NCI-H446 treated with DMSO at 0.1 percent for 48 hours (cell line): Measurements from ENCODE around the gene MED13L.
"Not testable (repeated sequence)": the region's sequence is repeated elsewhere in the genome, so short reads cannot be mapped to it uniquely, and the experiment has no call there.

ENCODE experiments used
- DNase-seq: peaks from one replicate; lab custom pipeline; 2025; lab: John Stamatoyannopoulos, UW

MED13L gene

DNA sequence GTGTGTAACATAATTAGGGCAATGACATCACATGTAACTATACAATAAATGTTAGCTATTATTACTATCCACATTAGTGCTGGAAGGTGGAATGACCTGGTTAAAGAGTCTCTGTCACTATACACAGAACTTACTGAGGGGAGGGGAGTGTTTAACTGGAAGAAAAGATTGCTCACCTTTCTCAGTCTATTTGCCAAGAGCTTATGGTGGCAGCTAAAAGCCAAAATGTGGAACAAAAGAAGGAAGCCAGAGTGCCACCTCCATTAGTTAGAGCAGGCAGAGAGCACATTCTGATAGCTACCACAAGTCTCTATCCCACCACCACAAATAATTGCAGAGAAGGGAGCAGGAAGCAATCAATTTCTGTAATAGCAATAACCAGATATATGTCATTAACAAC is 124.4 kb downstream of the MED13L start:
- DNase-seq = no peak

DNA sequence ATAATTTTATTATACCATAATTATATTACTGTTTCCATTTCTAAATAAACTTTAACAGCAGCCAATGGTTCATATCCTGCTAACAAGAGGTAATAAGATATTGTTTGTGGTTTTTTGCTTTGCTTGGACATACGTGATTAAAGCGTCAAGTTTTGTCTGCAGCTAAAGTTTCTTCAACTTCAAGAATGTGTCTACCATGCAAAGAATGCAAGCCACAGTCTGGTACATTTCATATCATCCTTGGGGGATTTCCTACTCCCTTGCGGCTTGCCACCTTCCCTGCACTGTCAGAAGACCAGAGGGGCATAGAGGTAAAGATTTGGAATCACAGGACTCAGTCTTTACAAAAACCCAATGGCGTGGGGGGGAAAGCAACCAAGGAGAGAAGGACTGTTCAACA is 125.2 kb downstream of the MED13L start:
- DNase-seq = no peak

DNA sequence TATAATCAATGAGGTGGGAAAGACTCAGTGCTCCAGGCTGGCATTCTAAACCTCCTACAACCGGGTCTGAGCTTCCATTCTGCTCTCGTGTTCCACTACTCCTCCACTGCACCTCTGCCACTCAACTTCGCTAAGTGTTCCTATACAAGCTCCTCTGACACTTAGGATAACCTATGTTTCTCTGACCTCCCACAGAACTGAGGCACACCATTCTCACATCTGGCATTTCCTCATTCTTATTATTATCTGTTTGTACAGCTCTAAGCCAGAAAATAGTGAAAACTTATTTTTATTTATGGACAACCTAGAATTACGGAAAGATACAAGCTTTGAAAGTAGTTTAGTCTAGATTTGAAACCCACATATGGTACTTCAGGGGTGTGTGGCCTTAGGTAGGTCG is 127.0 kb downstream of the MED13L start:
- DNase-seq = no peak

DNA sequence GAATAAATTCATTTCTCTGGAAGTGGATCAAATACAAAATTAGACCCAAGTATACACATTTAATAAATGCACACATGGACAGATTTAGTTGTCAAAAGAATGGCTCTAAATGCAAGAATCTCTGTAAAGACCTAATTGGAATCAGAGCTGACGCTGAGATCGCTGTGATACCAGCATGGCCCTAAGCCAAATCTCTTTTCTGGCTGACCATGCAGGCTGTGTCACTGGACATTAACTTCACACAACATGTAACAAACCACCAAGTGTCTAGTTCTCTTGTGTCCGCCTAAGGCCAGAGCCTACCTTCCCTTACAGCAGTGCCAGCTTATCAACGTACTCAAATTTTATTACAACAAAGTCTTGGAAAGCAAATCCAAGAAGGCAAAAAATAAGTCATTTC is 127.5 kb downstream of the MED13L start:
- DNase-seq = no peak

DNA sequence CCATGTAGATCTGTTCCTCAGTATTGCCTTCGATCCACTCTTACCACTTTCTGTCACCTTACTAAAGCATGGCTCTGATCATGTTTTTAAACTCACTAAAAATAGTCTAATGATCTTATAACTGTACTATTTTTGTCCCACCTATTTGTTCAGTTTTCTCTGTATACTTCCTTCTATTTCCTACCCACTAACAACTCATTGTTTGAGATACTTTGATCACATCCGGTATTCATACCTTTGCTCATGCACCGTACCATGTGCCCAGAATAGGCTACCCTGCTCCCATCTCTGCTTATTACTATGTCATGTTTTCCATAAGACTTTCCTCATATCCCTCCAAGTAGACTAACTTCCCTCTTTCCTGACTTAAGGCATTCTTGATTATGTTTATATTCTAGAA is 128.6 kb downstream of the MED13L start:
- DNase-seq = no peak

DNA sequence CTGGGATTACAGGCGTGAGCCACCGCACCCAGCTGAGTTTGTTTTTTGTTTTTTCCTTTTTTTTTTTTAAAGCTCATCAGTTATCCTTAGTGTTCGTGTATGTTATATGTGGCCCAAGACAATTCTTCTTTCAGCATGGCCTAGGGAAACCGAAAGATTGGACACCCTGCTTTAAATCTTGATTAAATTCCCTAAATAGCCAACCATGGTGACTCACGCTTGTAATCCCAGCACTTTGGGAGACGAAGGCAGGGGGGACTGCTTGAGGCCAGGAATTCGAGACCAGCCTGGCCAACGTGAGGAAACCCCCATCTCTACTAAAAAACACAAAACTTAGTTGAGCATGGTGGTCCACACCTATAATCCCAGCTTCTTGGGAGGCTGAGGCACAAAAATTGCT is 131.1 kb downstream of the MED13L start:
- DNase-seq = no peak

DNA sequence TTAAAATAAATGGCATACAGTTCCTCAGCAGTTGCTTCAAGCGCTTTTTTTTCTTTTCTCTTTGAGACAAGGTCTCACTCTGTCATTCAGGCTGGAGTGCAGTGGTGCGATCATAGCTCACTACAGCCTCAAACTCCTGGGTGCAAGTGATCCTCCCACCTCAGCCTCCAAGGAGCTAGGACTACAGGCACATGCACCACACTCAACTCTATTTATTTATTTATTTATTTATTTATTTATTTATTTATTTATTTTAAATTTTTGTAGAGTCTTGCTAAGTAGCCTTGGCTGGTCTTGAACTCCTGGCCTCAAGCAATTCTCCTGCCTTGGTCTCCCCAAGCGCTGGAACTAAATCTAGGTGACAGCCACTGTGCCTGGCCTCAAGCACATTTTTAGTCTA is 132.0 kb downstream of the MED13L start:
- no peak for DNase-seq

DNA sequence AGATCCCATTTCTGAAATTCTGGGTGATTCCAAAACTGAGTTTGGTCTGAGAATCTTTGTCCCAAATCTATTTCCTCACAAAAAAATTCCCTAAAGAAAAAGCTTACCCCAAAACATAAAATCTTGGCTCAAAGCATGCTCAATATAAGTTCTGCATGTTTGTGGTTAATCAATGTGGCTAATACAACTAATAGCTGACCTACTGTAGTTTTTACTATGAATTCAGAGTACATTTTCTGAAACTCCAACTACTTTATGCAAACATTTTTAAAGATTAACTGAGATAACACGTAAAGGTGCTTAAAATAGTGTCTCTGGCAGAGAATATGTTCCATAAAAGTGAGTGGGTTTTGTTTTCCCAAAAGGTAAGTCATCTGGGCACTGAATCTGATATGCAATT is 133.1 kb downstream of the MED13L start:
- DNase-seq = no peak

DNA sequence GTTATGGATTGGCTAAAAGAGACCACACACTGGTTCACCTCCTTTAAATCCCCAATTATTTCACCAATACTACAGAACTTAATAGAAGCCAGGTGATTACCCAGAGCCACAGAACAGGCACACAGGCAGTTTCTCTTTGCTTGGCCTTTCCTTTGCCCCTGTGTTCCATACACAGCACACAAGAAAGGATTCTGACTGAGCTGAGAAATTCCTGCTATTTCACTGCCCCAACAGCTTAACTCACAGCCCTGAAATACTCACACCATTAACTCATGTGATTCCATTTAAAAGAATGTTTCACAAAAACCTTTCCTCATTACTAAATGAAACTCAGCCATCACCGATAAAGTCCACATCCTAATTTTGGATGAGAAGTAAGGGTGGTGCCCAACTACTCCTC is 133.6 kb downstream of the MED13L start:
- DNase-seq = no peak

DNA sequence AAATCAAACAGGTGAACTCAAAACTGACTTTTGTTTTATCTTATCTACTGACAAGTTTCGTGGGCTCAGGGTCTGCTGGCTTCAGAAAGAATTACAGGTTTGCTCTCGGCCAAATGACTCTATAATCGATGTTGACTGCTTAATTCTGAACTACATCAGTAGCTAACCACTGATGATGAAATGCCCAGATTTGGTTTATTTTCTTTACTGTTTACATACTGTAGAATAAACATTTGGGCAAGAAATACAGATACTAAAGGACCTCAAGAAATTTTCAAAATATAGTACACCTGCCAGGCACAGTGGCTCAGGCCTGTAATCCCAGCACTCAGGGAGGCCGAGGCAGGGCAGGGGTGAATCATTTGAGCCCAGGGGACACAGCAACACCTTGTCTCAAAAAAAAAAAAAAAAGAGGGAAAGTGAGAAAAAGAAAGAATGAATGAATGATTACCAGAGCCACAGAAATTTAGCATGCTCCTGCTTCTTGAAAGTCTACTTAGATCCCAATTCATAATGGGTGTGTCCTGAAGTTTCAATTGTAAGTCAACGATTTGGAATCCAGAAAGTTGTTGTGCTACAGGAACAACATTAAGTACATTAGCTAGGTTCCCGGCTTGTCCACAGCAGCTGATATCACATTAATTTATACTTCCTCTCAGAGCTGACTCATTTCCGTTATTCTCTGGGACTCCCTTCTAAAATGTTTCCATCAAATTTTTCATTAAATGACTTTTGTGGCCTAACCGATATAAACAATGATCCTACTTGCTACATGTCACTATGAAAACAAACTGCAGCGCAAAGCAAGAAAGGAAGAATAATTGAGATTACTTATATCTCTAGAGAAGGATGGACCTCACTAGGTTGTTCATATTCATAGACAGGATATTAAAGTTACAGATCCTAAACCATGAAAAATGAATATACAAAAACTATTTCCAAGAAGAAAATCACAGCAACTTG is 134.3 kb downstream of the MED13L start:
- DNase-seq = no peak

DNA sequence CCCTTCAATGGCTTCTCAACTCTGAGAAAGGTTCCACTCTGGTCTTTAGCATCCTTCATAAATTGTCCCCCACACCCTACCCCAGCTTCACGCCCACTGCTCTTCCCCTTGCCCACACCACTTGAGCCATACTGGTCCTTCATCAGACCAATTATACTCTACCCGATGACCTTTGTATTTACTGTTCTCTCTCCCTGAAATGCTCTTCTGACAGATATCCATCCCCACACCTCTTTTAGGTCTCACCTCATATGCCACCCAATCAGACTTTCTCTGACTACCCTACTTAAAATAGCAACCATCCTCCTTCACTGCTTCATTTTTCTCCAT is 135.7 kb downstream of the MED13L start:
- no peak for DNase-seq

DNA sequence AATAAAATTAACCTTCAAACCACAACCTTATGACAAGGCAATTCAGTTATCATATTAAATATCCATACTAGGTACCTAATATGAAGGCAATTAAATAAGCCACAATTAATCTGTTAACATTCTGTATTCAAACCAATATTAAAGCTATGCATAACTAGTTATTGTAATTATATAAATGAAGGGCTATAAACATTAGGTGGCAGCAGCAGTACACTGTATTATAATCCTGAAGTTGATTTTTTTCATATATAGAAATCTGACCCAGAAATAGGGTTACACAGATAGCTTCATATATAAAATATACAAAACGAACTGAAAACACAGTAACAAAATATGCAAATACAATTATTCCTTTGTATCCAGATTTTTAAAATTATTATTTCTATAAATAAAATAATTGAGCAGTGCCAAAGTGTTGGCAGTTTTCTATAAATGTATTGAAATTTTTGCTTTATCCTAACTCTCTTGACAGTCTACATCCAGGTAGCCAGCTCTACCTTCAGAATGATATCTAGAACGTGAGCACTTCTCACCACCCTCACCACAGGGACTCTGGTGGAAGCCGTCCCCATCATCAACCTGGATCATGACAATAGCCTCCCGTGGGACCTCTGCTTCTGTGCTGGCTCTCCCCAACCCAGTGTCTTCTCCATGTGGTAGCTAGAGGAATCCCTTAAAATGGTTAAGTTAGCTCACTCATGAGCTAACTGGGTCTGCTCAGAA is 136.2 kb downstream of the MED13L start:
- peak; percentile 44 for DNase-seq

DNA sequence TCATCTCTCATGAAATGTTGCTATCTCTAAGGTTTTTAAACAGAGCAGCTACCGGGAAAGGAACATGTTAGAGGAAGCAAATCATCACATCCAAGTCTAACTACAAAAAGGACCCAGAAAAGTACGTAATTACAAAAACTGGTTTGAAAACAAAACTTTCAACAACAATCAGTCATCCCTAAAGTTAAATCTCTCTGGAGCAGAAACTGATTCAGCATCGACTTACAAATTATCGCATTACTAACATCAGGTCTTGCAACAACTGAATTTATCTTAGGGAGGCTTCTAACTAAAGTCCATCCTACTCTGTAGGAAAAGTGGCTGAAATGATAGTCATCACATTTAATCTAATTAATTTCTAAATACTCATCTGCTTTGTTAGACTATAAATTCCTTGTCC is 137.0 kb downstream of the MED13L start:
- no peak for DNase-seq

DNA sequence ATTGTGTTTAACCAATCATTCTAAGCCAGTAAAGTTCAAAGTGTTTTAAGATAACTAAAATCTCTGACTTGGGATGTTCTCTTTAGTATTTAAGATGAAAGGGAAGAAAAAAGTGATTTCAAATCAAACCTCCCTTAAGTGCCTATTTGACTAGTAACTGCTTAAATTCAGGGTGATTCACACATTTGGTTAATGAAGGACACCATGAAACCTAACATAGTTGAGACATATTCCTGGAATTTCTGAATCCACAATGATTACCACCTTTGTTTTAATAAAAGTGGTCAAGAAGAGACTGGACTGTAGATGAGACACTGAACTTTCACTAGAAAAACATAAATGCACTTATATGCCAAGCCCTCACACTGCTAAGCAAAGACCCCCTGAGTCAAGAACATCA is 138.7 kb downstream of the MED13L start:
- DNase-seq = no peak

DNA sequence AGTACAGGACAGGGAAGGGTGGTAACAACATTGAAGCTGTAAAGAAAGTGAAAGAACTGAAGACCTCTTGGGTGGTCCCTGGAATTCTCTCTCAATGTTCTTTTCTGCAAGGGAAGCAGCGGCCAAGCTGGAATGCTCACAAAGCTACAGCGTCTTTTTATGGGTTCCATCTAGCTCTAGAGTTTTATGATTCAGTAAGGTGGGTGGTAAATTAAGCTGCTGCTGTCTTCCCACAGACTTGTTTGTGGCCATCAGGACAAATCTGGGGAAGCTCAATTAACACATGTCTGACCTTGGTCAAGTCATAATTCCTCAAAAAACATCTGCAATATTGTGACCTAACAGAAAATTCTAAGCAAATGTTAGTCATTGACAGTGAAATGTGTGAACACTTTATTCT is 139.1 kb downstream of the MED13L start:
- no peak for DNase-seq

DNA sequence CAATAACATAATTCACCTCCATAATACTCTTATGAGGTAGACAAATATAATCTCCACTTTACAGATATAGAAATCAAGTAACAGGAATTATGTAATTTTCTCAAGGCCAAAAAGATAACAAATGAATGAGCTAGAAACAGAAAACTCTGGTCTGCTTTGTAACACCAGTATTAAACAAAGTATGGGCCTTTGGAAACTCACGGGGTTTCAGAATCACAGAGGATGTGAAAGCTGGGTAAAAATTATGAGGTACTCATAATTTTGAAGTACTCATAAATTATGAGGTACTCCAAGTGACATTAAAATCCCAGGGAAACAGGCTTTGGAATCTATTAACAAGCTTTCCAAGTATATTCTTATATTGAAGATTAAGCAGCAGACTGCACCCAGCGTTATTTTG is 140.2 kb downstream of the MED13L start:
- DNase-seq = no peak

DNA sequence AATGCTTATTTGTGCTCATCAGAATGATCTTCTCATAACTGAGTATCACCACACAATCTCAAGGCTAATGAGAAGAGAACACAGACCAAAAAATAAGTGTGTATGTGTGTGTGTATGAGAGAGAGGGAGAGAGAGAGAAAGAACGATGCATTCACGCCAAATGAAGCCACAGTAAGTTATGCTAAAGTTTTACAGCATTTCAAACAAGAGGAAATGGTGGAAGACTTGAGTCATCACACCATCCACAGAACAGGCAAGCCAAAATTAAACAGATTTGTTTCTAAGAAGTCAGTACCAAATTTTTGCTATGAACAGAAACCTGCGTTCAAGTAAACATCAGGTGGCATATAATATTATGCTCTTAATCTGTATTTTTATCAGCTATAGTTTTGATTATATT is 141.2 kb downstream of the MED13L start:
- DNase-seq = no peak

DNA sequence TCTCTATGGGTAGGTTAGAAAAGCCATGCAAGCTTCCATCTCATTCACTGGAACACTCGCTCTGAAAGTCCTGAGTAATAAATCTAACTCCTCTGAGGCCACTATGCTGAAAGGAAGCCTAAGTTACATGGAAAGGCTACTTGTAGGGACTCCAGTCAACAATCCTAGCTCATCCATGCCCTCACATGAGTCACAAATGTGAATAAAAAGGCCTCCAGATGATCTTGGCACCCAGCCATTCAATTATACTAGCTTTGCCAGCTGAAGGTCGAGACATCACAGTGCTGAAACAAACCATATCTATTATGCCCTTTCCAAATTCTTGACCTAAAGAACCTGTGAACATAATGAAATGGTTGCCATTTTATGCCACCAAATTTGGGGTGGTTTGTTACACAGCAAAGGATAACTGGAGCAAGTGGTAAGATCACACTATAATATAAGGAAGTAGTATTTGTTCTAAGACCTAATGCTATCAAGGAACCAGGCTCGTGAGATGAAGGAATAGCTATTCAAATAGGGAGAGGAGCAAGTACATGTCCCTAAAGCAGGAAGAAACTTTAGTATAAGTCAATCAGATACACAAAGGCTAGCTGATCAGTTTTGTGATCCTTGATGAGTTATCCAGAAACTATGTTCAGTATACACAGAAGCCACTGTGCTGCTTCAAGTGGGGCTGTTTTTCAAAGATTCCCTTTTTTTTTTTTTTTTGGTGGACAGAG is 142.1 kb downstream of the MED13L start:
- DNase-seq = peak; percentile 70

DNA sequence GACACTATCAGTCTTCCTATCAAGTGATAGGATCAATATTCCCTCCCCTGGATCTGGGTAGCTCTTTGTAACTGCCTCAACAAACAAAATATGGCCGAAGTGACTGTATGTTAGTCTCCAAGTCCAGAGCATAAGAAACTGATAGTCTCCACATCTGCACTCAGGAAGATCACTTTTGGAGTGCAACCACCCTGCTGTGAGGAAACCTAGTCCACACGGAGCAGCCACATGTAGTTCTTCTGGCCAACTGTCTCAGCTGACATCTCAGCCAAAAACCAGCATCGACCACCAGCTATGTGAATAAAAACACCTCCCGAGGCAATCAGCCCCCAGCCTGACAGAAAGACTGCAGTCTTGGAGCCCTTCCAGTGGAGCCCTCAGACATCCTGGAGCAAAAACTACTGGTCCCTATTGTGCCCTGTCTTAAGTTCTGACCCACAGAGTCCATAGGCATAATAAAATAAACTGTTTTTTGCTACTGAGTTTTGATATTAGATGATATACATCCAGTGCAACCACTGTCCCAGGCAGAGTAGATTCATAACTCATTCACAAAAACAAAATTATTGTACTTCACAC is 143.8 kb downstream of the MED13L start:
- DNase-seq = peak; percentile 64

DNA sequence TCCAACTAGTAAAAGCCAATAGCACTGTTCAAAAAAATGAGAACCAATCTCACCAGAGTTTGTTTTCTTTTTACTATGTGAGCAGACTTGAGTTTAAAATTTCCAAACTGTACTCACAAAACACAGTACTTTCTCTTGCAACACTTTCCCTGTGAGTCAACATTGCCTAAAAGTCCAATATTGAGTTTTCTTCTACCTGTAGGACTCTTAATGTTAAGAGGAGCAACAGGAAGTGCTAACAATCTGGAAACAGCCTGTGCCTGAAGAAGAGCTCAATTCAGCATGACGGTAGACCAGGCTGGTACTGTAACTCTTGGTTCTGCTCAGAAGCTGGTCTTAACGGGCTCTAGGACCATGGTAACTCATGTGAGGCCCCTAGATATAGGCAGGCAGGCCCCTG is 144.3 kb downstream of the MED13L start:
- no peak for DNase-seq

DNA sequence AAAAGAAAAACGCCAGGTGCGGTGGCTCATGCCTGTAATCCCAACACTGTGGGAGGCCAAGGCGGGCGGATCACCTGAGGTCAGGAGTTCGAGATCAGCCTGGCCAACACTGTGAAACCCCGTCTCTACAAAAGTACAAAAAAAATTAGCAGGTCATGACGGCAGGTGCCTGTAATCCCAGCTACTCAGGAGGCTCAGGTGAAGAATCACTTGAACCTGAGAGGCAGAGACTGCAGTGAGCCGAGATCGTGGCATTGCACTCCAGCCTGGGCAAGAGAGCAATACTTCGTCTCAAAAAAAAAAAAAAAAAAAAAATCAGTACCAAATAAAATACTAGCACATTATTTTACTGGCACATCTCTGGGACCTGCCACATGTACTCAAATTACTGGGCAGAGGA is 145.5 kb downstream of the MED13L start:
- DNase-seq = not testable (repeated sequence)

DNA sequence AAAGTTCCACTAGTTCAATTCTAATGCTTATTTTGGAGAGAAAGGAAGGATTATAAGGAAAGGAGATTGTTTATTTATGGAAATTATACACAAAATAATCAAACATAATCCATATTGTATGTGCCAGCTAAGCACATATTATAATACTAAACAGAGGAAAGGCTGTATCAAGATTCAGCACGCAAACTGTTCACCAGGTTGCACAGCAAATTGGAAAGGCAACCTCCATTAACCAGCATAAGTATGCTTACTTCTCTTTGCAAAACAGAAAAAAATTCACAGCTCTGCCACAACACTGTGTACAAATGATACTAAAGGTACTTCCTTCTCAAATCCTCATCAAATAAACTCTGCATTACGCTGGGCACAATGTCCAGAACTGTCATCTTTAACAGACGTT is 146.3 kb downstream of the MED13L start:
- DNase-seq = no peak

DNA sequence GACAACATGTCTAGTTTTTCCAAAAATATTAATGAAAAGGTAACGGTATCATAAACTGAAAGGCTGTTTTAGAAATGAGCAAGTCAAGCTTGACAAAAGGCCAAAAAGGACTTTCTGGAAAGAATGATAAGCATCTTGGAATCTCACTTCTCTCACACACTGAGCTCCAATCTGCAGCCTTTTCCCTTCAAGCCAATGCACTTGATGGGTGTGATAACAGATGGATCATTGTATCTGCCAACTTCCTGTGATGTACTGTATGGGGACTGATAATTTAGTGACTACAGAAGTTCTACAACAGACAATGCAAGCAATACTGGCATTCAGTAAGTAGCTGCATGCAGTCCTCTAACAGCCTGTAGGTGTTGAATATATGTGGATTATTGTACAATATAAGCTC is 147.1 kb downstream of the MED13L start:
- DNase-seq = peak; percentile 81
